PC-9 (cell line): ENCODE results near the gene RMI2. TPM values are rescaled to one million over a fixed set of nuclear protein-coding genes. Genes with fewer than 3 reads are reported as not detected.

ENCODE experiments used
- BruUV-seq: library from RNA; stranded (reverse); fragments of 400-500 nt; replicated peaks from 2 replicates; lab custom pipeline; 2021; lab: Mats Ljungman, UMichigan
- CTCF ChIA-PET: fragments of 300-600 bp; sonication (Branson Sonifier 250); formaldehyde crosslinking; loops from one replicate; lab custom pipeline; 2022; ENCODE audit warnings: antibody characterized with exemption; lab: Charles Lee
- POLR2A ChIA-PET: fragments of 300-600 bp; sonication (Branson Sonifier 250); formaldehyde crosslinking; loops from one replicate; lab custom pipeline; 2022; ENCODE audit warnings: antibody characterized with exemption; ENCODE audit not compliant: unreplicated experiment; lab: Charles Lee
- DNase-seq, 2 experiments: peaks; one replicate each; pipeline versions ENCODE4 v3.0.0 to v3.0.0-alpha.2; 2015 to 2022; ENCODE audit warnings: mixed read lengths in 1 of 2
- H2AFZ ChIP-seq: fragments of 200-600 bp; sonication (generic); 2 replicates; pipeline ENCODE4 v1.8.1; 2017; ENCODE audit warnings: antibody characterized with exemption
- H3F3A ChIP-seq: fragments of 200-600 bp; sonication (generic); 2 replicates; pipeline ENCODE4 v1.8.1; 2017; ENCODE audit warnings: antibody characterized with exemption, mild to moderate bottlenecking, low read depth; ENCODE audit not compliant: insufficient read depth
- H3K27ac ChIP-seq: fragments of 200-600 bp; sonication (generic); 2 replicates; pipeline ENCODE4 v1.6.1; 2016; ENCODE audit warnings: mixed run types
- H3K27me3 ChIP-seq: fragments of 200-600 bp; sonication (generic); 2 replicates; pipeline ENCODE4 v1.6.1; 2016; ENCODE audit warnings: low read depth, mixed run types; ENCODE audit not compliant: insufficient read depth
- H3K36me3 ChIP-seq: fragments of 200-600 bp; sonication (generic); 2 replicates; pipeline ENCODE4 v1.6.1; 2016; ENCODE audit warnings: low read depth, mixed run types
- H3K4me1 ChIP-seq: fragments of 200-600 bp; sonication (generic); replicated peaks from 2 replicates; pipeline ENCODE4 v1.6.1; 2016; ENCODE audit warnings: mixed run types; ENCODE audit not compliant: insufficient read depth
- H3K4me2 ChIP-seq: fragments of 200-600 bp; sonication (generic); 2 replicates; pipeline ENCODE4 v1.6.1; 2017; ENCODE audit warnings: mixed run types
- H3K4me3 ChIP-seq: fragments of 200-600 bp; sonication (generic); 2 replicates; pipeline ENCODE4 v1.6.1; 2016; ENCODE audit warnings: mixed run types
- H3K79me2 ChIP-seq: fragments of 200-600 bp; sonication (generic); 2 replicates; pipeline ENCODE4 v1.6.1; 2017; ENCODE audit warnings: low read depth, mixed run types
- H3K9me2 ChIP-seq: fragments of 200-600 bp; sonication (generic); 2 replicates; pipeline ENCODE4 v1.8.1; 2017; ENCODE audit warnings: mild to moderate bottlenecking; ENCODE audit not compliant: insufficient read depth
- H3K9me3 ChIP-seq: fragments of 200-600 bp; sonication (generic); 2 replicates; pipeline ENCODE4 v1.8.1; 2016; ENCODE audit warnings: low read depth; ENCODE audit not compliant: insufficient read depth
- H4K20me1 ChIP-seq: fragments of 200-600 bp; sonication (generic); 2 replicates; pipeline ENCODE4 v1.8.1; 2017; ENCODE audit not compliant: insufficient read depth
- EZH2 ChIP-seq: fragments of 200-600 bp; sonication (generic); IDR thresholded peaks from 2 replicates; pipeline ENCODE4 v1.8.0; 2017; ENCODE audit warnings: antibody characterized with exemption, low read depth
- intact Hi-C: fragments of 100-400 bp; cut with micrococcal nuclease; formaldehyde crosslinking; loops from one replicate; pipeline ENCODE4 v1.10.0; 2022; ENCODE audit not compliant: unreplicated experiment
- total RNA-seq: library from RNA; stranded (reverse); gene quantifications from 2 replicates; pipeline ENCODE4 v1.2.3, GENCODE V29; 2021
- TF ChIP-seq, protein P1 (sequence below): fragments of 200-600 bp; sonication (generic); conservative IDR thresholded peaks from 2 replicates; pipeline ENCODE4 v1.6.1; 2017; ENCODE audit warnings: mixed run types, antibody characterized with exemption, mild to moderate bottlenecking, moderate library complexity

The RMI2 gene
- total RNA-seq, 1 experiment from 2014 or later: 38.0 TPM

DNA sequence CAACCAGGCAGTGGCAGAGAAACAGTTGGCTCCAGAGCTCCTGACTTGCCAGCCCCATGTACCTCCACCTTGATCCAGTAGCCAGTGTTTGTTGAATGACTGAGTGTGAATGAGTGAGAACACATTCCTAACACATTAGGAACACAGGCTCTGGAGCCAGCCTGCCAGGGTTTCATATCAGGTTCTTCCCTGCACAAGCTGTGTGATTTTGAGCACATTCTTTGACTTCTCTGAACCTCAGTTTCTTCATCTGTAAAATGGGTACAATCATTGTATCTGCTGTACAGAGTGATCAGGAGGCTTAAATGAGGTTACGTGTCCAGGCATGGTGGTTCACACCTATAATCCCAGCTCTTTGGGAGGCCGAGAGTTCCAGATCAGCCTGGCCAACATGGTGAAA lies 13.3 kb upstream of the RMI2 start:
- intact Hi-C loops: no loop called here
- no peak for DNase-seq
- Histone ChIP-seq H3F3A (peaks cover 27% of the 10 kb centered on the region; the same call in 1 of the 2 replicates), H3K9me3 (no peaks in the 10 kb centered on the region), H3K27me3 (no peaks in the 10 kb centered on the region), H2AFZ (no peak overlapping the region), H3K4me1 (peaks cover 22% of the 10 kb centered on the region), H3K36me3 (no peaks in the 10 kb centered on the region), H3K79me2 (no peaks in the 10 kb centered on the region), H3K4me3 (no peak overlapping the region), H3K4me2 (no peak overlapping the region), H3K27ac (no peak overlapping the region), H4K20me1 (no peaks in the 10 kb centered on the region), H3K9me2 (no peaks in the 10 kb centered on the region)
- CTCF ChIA-PET: no interaction called here
- POLR2A ChIA-PET: interaction anchor here (0.7 kb wide), 1 partner anchor 26 kb away, joined by 16 read pairs; no protein-coding TSS in a partner anchor
- no peak for TF ChIP-seq EZH2
- TF ChIP-seq, protein P1, sequence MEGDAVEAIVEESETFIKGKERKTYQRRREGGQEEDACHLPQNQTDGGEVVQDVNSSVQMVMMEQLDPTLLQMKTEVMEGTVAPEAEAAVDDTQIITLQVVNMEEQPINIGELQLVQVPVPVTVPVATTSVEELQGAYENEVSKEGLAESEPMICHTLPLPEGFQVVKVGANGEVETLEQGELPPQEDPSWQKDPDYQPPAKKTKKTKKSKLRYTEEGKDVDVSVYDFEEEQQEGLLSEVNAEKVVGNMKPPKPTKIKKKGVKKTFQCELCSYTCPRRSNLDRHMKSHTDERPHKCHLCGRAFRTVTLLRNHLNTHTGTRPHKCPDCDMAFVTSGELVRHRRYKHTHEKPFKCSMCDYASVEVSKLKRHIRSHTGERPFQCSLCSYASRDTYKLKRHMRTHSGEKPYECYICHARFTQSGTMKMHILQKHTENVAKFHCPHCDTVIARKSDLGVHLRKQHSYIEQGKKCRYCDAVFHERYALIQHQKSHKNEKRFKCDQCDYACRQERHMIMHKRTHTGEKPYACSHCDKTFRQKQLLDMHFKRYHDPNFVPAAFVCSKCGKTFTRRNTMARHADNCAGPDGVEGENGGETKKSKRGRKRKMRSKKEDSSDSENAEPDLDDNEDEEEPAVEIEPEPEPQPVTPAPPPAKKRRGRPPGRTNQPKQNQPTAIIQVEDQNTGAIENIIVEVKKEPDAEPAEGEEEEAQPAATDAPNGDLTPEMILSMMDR: no peak
- no TSS peak for BruUV-seq

- H3K27me3 ChIP-seq: no peaks in the 10 kb centered on the region
- peaks cover 22% of the 10 kb centered on the region for H3K4me1 ChIP-seq
- no peaks in the 10 kb centered on the region for H3K36me3 ChIP-seq
- H4K20me1 ChIP-seq: no peaks in the 10 kb centered on the region
- peak overlapping the region; percentile 32; the same call in 1 of the 2 replicates for H3K4me2 ChIP-seq
- H3K4me3 ChIP-seq: no peak overlapping the region
- intact Hi-C loops: no loop called here
- POLR2A ChIA-PET: interaction anchor here (0.6 kb wide), 1 partner anchor 78 kb away, joined by 3 read pairs; no protein-coding TSS in a partner anchor
- H2AFZ ChIP-seq: no peak overlapping the region
- no peaks in the 10 kb centered on the region for H3K9me2 ChIP-seq
- H3F3A ChIP-seq: peaks cover 24% of the 10 kb centered on the region; the same call in 1 of the 2 replicates
- peak overlapping the region; percentile 40; the same call in 1 of the 2 replicates for H3K27ac ChIP-seq
- DNase-seq: no peak
- no TSS peak for BruUV-seq
- no peak for TF ChIP-seq EZH2
- TF ChIP-seq, protein P1: no peak
- H3K9me3 ChIP-seq: no peaks in the 10 kb centered on the region
- H3K79me2 ChIP-seq: no peaks in the 10 kb centered on the region
- CTCF ChIA-PET: interaction anchor here (0.6 kb wide), 1 partner anchor 38 kb away, joined by 5 read pairs; no protein-coding TSS in a partner anchor
Observed at GRCh38 chr16:11333010-11333409, 12.2 kb upstream of the RMI2 start.

GRCh38 chr16:11333702-11334101 lies 11.6 kb upstream of the RMI2 start:
- Histone ChIP-seq H3K36me3 (no peaks in the 10 kb centered on the region), H3K79me2 (no peaks in the 10 kb centered on the region), H3K4me3 (no peak overlapping the region), H3K9me2 (no peaks in the 10 kb centered on the region), H3K27ac (peak overlapping the region; percentile 40; the same call in 1 of the 2 replicates), H3F3A (peaks cover 23% of the 10 kb centered on the region; the same call in 1 of the 2 replicates), H3K4me2 (peak overlapping the region; percentile 32), H3K27me3 (no peaks in the 10 kb centered on the region), H2AFZ (no peak overlapping the region), H4K20me1 (no peaks in the 10 kb centered on the region), H3K9me3 (no peaks in the 10 kb centered on the region), H3K4me1 (peaks cover 21% of the 10 kb centered on the region)
- ChIA-PET POLR2A (interaction anchor here (0.6 to 0.7 kb wide), 2 partner anchors 130 to 413 kb away, joined by 3 to 12 read pairs; no protein-coding TSS in a partner anchor), CTCF (no interaction called here)
- TF ChIP-seq EZH2: no peak
- TF ChIP-seq, protein P1: no peak
- peak; percentile 29 to 92 for DNase-seq
- intact Hi-C loops: no loop called here
- no TSS peak for BruUV-seq
